Measurements from ENCODE around the gene PAPLN. TPM values are rescaled to one million over a fixed set of nuclear protein-coding genes. Genes with fewer than 3 reads are reported as not detected.

PAPLN gene
- total RNA-seq, 1 donor from 2014 or later: 1.6 TPM

- DNase-seq: no peak
Measured at GRCh38 chr14:73261075-73261474, 23.8 kb downstream of the PAPLN start.

GRCh38 chr14:73261520-73262426, 24.5 kb downstream of the PAPLN start:
- DNase-seq: no peak

- no peak for DNase-seq
Measured at GRCh38 chr14:73262427-73263183, 25.3 kb downstream of the PAPLN start.

GRCh38 chr14:73263606-73264005, 26.3 kb downstream of the PAPLN start:
- DNase-seq: no peak

GRCh38 chr14:73264080-73264884, 27.0 kb downstream of the PAPLN start:
- no peak for DNase-seq

GRCh38 chr14:73264885-73265720, 27.8 kb downstream of the PAPLN start:
- no peak for DNase-seq

GRCh38 chr14:73265721-73266046, 28.4 kb downstream of the PAPLN start:
- DNase-seq: no peak

- no peak for DNase-seq
Measured at GRCh38 chr14:73266317-73266716, 29.0 kb downstream of the PAPLN start.

- DNase-seq: no peak
Measured at GRCh38 chr14:73267474-73267873, 30.2 kb downstream of the PAPLN start.

- DNase-seq: no peak
Measured at GRCh38 chr14:73269729-73270531, 32.6 kb downstream of the PAPLN start.

- DNase-seq: no peak
Measured at GRCh38 chr14:73272393-73272792, 35.1 kb downstream of the PAPLN start.

GRCh38 chr14:73273799-73274198, 36.5 kb downstream of the PAPLN start:
- no peak for DNase-seq

GRCh38 chr14:73276836-73277235, 39.5 kb downstream of the PAPLN start:
- no peak for DNase-seq

- no peak for DNase-seq
Measured at GRCh38 chr14:73277376-73277775, 40.1 kb downstream of the PAPLN start.

- no peak for DNase-seq
Measured at GRCh38 chr14:73280903-73281302, 43.6 kb downstream of the PAPLN start.

GRCh38 chr14:73283608-73284379, 46.5 kb downstream of the PAPLN start:
- no peak for DNase-seq

- DNase-seq: no peak
Measured at GRCh38 chr14:73285979-73286378, 48.7 kb downstream of the PAPLN start.

GRCh38 chr14:73286598-73286997, 49.3 kb downstream of the PAPLN start:
- no peak for DNase-seq

- DNase-seq: no peak
Measured at GRCh38 chr14:73287071-73287470, 49.8 kb downstream of the PAPLN start.

GRCh38 chr14:73289308-73289707, 52.0 kb downstream of the PAPLN start:
- no peak for DNase-seq

All from occipital lobe (tissue), 2 donors.